ENCODE measurements around the gene SYTL1. TPM values are rescaled to one million over a fixed set of nuclear protein-coding genes. Genes with fewer than 3 reads are reported as not detected.

Gene SYTL1
- total and polyA plus RNA-seq, 9 of the 15 experiments (the other 6 are each of a cell fraction or from before 2014, with no cell fraction given): 0.04 to 9.3 (median 1.7) TPM

DNA sequence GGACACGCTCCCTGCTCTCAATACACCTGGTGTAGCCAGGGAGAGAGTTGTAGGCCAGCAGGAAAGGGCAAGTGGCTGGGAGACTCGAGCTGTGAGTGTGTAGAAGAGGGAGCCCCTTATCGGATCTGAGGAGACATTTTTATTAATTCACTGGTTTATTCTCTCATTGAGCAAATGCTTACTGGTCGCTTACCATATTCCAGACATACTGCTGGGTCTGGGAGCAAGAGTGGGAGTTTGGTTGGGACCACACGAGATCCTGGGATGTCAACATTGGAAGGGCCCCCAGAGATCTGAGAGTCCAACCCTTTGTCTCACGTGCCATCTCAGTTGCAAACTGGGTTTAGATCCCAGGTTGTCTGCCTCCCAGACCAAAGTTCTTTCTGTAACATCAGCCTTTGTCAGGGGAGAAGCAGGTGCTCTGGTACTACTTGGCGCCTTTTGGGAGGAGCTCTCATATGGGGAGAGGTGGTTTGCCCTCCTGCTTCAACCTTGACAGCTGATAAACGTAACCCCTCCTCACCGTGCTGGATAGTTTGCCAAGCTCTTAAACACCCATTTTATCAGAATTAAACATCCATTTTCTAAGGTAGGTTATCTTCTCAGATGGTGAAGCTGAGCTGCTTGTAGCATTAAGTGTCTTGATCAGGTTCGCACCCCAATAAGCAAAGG is 19.1 kb upstream of the SYTL1 start:
- H3K9me3 ChIP-seq (replicated peaks; ENCODE audit: control insufficient read depth, insufficient read depth, low read depth, low read length): no peaks in the 10 kb centered on the region
- H3K36me3 ChIP-seq (ENCODE audit: control insufficient read depth, insufficient read depth, low read length): peaks cover 43% of the 10 kb centered on the region
- no peaks in the 10 kb centered on the region for H3K9me1 ChIP-seq (ENCODE audit: control insufficient read depth, insufficient read depth, low read length)
- peak; percentile 38; the same call in 2 of the 3 replicates for ATAC-seq
- H2AFZ ChIP-seq (ENCODE audit: low read depth, low read length): peak overlapping the region; percentile 100
- H3K79me2 ChIP-seq (ENCODE audit: control insufficient read depth, insufficient read depth, low read length): peaks cover 55% of the 10 kb centered on the region
- BruUV-seq (replicated peaks): TSS peak; percentile 64
- DNase-seq (ENCODE audit: extremely low read depth in 1 of 4, low spot score in 3 of 4): peak in 3 of 4 experiments; percentile 37 to 41 (median 41)
- 3% methylated on average over 10 of the region's 10 CpGs for WGBS (ENCODE audit: insufficient coverage, low coverage, missing lambda C conversion rate)
- intact Hi-C loops (cut with micrococcal nuclease) (no loop called here), in situ Hi-C loops (cut with MboI) (no loop called here)
- peak overlapping the region; percentile 93 for H3K27ac ChIP-seq (ENCODE audit: extremely low read depth, low read depth, low read length)
- peak overlapping the region; percentile 95 to 97 for H3K9ac ChIP-seq (ENCODE audit: insufficient read depth in 1 of 2, low read depth in 2 of 2, low read length in 2 of 2)
- ChIA-PET POLR2A (interaction anchor here (0.5 to 3.1 kb wide), 14 partner anchors 10 to 1424 kb away, joined by 3 to 23 read pairs (median 3); partner anchors contain the start of genes MAP3K6 and SLC9A1), CTCF (ENCODE audit: low intra/inter-chr PET ratio) (no interaction called here)
- no peaks in the 10 kb centered on the region for H3K27me3 ChIP-seq (ENCODE audit: control insufficient read depth in 2 of 2, insufficient read depth in 2 of 2, low read length in 2 of 2)
- H3K4me1 ChIP-seq (replicated peaks in 1 of 2; ENCODE audit: control insufficient read depth in 2 of 2, insufficient read depth in 2 of 2, low read length in 2 of 2): peaks cover 12 to 13% of the 10 kb centered on the region in 2 experiments
- no peaks in the 10 kb centered on the region; the same call in 1 of the 2 replicates for H4K20me1 ChIP-seq (replicated peaks; ENCODE audit: control insufficient read depth, insufficient read depth, low read length)
- peak; percentile 35 for FAIRE-seq
- H3K4me2 ChIP-seq (ENCODE audit: insufficient read depth, low read length): peak overlapping the region; percentile 99
- peak overlapping the region; percentile 79 for H3K4me3 ChIP-seq
- TF ChIP-seq PHB (CRISPR knock-in tag; IDR thresholded peaks at IDR 0.05): peak; percentile 17; the same call in 1 of the 2 replicates
- 0 out of 2 replicates have a peak, but pooled peaks have one; percentile 11 for TF ChIP-seq KAT7 (CRISPR knock-in tag; IDR thresholded peaks at IDR 0.05; ENCODE audit: borderline replicate concordance)
- TF ChIP-seq, protein P1, sequence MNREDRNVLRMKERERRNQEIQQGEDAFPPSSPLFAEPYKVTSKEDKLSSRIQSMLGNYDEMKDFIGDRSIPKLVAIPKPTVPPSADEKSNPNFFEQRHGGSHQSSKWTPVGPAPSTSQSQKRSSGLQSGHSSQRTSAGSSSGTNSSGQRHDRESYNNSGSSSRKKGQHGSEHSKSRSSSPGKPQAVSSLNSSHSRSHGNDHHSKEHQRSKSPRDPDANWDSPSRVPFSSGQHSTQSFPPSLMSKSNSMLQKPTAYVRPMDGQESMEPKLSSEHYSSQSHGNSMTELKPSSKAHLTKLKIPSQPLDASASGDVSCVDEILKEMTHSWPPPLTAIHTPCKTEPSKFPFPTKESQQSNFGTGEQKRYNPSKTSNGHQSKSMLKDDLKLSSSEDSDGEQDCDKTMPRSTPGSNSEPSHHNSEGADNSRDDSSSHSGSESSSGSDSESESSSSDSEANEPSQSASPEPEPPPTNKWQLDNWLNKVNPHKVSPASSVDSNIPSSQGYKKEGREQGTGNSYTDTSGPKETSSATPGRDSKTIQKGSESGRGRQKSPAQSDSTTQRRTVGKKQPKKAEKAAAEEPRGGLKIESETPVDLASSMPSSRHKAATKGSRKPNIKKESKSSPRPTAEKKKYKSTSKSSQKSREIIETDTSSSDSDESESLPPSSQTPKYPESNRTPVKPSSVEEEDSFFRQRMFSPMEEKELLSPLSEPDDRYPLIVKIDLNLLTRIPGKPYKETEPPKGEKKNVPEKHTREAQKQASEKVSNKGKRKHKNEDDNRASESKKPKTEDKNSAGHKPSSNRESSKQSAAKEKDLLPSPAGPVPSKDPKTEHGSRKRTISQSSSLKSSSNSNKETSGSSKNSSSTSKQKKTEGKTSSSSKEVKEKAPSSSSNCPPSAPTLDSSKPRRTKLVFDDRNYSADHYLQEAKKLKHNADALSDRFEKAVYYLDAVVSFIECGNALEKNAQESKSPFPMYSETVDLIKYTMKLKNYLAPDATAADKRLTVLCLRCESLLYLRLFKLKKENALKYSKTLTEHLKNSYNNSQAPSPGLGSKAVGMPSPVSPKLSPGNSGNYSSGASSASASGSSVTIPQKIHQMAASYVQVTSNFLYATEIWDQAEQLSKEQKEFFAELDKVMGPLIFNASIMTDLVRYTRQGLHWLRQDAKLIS (CRISPR knock-in tag; IDR thresholded peaks at IDR 0.05): peak; percentile 13; the same call in 1 of the 2 replicates
- TF ChIP-seq, protein P2, sequence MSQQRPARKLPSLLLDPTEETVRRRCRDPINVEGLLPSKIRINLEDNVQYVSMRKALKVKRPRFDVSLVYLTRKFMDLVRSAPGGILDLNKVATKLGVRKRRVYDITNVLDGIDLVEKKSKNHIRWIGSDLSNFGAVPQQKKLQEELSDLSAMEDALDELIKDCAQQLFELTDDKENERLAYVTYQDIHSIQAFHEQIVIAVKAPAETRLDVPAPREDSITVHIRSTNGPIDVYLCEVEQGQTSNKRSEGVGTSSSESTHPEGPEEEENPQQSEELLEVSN (IDR thresholded peaks at IDR 0.05; ENCODE audit: borderline replicate concordance in 1 of 2, extremely low read depth in 1 of 2, insufficient read depth in 1 of 2, insufficient read length in 1 of 2, low read depth in 1 of 2, low read length in 1 of 2, poor library complexity in 1 of 2, severe bottlenecking in 1 of 2): peak in 1 of 2 experiments; percentile 45
- TF ChIP-seq ZNF174 (CRISPR knock-in tag; IDR thresholded peaks at IDR 0.05): no peak
- TF ChIP-seq, protein P3, sequence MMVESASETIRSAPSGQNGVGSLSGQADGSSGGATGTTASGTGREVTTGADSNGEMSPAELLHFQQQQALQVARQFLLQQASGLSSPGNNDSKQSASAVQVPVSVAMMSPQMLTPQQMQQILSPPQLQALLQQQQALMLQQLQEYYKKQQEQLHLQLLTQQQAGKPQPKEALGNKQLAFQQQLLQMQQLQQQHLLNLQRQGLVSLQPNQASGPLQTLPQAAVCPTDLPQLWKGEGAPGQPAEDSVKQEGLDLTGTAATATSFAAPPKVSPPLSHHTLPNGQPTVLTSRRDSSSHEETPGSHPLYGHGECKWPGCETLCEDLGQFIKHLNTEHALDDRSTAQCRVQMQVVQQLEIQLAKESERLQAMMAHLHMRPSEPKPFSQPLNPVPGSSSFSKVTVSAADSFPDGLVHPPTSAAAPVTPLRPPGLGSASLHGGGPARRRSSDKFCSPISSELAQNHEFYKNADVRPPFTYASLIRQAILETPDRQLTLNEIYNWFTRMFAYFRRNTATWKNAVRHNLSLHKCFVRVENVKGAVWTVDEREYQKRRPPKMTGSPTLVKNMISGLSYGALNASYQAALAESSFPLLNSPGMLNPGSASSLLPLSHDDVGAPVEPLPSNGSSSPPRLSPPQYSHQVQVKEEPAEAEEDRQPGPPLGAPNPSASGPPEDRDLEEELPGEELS (CRISPR knock-in tag; IDR thresholded peaks at IDR 0.05; ENCODE audit: borderline replicate concordance): 0 out of 2 replicates have a peak, but pooled peaks have one; percentile 16
- TF ChIP-seq, protein P4, sequence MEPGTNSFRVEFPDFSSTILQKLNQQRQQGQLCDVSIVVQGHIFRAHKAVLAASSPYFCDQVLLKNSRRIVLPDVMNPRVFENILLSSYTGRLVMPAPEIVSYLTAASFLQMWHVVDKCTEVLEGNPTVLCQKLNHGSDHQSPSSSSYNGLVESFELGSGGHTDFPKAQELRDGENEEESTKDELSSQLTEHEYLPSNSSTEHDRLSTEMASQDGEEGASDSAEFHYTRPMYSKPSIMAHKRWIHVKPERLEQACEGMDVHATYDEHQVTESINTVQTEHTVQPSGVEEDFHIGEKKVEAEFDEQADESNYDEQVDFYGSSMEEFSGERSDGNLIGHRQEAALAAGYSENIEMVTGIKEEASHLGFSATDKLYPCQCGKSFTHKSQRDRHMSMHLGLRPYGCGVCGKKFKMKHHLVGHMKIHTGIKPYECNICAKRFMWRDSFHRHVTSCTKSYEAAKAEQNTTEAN (CRISPR knock-in tag; IDR thresholded peaks at IDR 0.05): peak; percentile 76; the same call in 1 of the 2 replicates
- no peak for TF ChIP-seq ZNF408 (CRISPR knock-in tag; IDR thresholded peaks at IDR 0.05; ENCODE audit: low read depth)
- 0 out of 2 replicates have a peak, but pooled peaks have one; percentile 2 for TF ChIP-seq ZBTB1 (CRISPR knock-in tag; IDR thresholded peaks at IDR 0.05; ENCODE audit: borderline replicate concordance, low read depth)
- 0 out of 2 replicates have a peak, but pooled peaks have one; percentile 0 for TF ChIP-seq CBFB (CRISPR knock-in tag; IDR thresholded peaks at IDR 0.05)

Measured in K562 (cell line).